Measurements from ENCODE around the gene SLC27A6. TPM values are rescaled to one million over a fixed set of nuclear protein-coding genes. Genes with fewer than 3 reads are reported as not detected.

SLC27A6 gene
- total and polyA plus RNA-seq, 10 of the 15 experiments (the other 5 are each of a cell fraction or from before 2014, with no cell fraction given), result not detected

DNA sequence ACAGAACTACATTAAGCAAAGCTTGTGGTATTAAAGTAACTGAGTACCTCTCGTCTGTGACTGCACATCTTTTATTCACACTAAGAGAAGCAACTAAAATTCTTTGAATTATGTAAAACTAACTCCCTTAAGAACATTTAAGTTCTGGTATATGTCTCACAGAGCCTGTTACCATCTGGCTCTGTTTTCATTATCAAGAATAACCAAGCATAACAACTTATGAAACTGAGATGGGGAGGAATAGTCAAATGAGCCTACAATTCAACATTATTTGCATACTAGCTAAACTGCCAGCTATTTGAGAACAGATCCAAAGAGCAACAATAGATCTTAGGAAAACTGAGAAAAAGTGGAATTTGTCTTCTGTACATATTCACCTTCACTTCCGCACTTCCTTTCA is 104.0 kb downstream of the SLC27A6 start:
- SMC1A ChIA-PET (ENCODE audit: uncharacterized antibody, unreplicated experiment), result no interaction called here
- Histone ChIP-seq H3K36me3 (ENCODE audit: control insufficient read depth in 2 of 2, insufficient read depth in 2 of 2, low read length in 1 of 2) (no peaks in the 10 kb centered on the region), H2AFZ (ENCODE audit: control insufficient read depth, low read depth, low read length) (no peak overlapping the region), H3K79me2 (ENCODE audit: control insufficient read depth, insufficient read depth, low read length) (no peaks in the 10 kb centered on the region), H3K4me1 (ENCODE audit: control insufficient read depth, insufficient read depth, low read length) (no peaks in the 10 kb centered on the region), H4K20me1 (ENCODE audit: control insufficient read depth, insufficient read depth) (no peaks in the 10 kb centered on the region), H3K27ac (ENCODE audit: control insufficient read depth, insufficient read depth) (no peak overlapping the region), H3K4me2 (ENCODE audit: control insufficient read depth, insufficient read depth) (no peak overlapping the region), H3K9ac (ENCODE audit: control insufficient read depth, insufficient read depth, low read length) (no peak overlapping the region), H3K27me3 (replicated peaks in 1 of 2; ENCODE audit: control insufficient read depth in 2 of 2, insufficient read depth in 2 of 2, low read length in 1 of 2) (no peaks in the 10 kb centered on the region), H3K9me3 (replicated peaks; ENCODE audit: control insufficient read depth, insufficient read depth, low read length) (no peaks in the 10 kb centered on the region), H3K4me3 (no peak overlapping the region)
- POLR2A ChIA-PET, result no interaction called here
- DNase-seq (ENCODE audit: low read depth, low spot score) (no peak), ATAC-seq (no peak), FAIRE-seq (peak; percentile 13)
- no TSS peak for BruUV-seq (replicated peaks)
- CTCF ChIA-PET, result no interaction called here
- 50% methylated on average over 2 of the region's 2 CpGs for WGBS (ENCODE audit: insufficient coverage, insufficient replicate concordance, low lambda C conversion rate, missing lambda C conversion rate)
- no peak for TF ChIP-seq ZZZ3 (IDR thresholded peaks at IDR 0.05; ENCODE audit: control insufficient read depth, insufficient read length, low read depth)
- no peak for TF ChIP-seq MXI1 (IDR thresholded peaks at IDR 0.05; ENCODE audit: low read depth, low read length)
- TF ChIP-seq, protein P1, sequence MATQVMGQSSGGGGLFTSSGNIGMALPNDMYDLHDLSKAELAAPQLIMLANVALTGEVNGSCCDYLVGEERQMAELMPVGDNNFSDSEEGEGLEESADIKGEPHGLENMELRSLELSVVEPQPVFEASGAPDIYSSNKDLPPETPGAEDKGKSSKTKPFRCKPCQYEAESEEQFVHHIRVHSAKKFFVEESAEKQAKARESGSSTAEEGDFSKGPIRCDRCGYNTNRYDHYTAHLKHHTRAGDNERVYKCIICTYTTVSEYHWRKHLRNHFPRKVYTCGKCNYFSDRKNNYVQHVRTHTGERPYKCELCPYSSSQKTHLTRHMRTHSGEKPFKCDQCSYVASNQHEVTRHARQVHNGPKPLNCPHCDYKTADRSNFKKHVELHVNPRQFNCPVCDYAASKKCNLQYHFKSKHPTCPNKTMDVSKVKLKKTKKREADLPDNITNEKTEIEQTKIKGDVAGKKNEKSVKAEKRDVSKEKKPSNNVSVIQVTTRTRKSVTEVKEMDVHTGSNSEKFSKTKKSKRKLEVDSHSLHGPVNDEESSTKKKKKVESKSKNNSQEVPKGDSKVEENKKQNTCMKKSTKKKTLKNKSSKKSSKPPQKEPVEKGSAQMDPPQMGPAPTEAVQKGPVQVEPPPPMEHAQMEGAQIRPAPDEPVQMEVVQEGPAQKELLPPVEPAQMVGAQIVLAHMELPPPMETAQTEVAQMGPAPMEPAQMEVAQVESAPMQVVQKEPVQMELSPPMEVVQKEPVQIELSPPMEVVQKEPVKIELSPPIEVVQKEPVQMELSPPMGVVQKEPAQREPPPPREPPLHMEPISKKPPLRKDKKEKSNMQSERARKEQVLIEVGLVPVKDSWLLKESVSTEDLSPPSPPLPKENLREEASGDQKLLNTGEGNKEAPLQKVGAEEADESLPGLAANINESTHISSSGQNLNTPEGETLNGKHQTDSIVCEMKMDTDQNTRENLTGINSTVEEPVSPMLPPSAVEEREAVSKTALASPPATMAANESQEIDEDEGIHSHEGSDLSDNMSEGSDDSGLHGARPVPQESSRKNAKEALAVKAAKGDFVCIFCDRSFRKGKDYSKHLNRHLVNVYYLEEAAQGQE (IDR thresholded peaks at IDR 0.05; ENCODE audit: low read depth, low read length), result no peak
- no peak for TF ChIP-seq CHD4 (IDR thresholded peaks at IDR 0.05)
- TF ChIP-seq SMAD1 (IDR thresholded peaks at IDR 0.05; ENCODE audit: low read depth, partially characterized antibody), result no peak
- TF ChIP-seq ZSCAN29 (IDR thresholded peaks at IDR 0.05), result no peak
- TF ChIP-seq TCF12 (IDR thresholded peaks at IDR 0.05; ENCODE audit: low read depth, low read length), result no peak
- TF ChIP-seq ZNF24 (IDR thresholded peaks at IDR 0.05), result no peak
- TF ChIP-seq ZNF384 (IDR thresholded peaks at IDR 0.05; ENCODE audit: borderline replicate concordance, low read depth, low read length), result no peak
- TF ChIP-seq TCF3 (IDR thresholded peaks at IDR 0.05; ENCODE audit: borderline replicate concordance, insufficient read depth, low read depth, low read length), result no peak
- TF ChIP-seq KAT2A (conservative IDR thresholded peaks at IDR 0.05; ENCODE audit: control insufficient read depth, low read depth, low read length), result no peak
- TF ChIP-seq POU2F2 (IDR thresholded peaks at IDR 0.05; ENCODE audit: borderline replicate concordance, low read depth, low read length), result no peak
- TF ChIP-seq, protein P2, sequence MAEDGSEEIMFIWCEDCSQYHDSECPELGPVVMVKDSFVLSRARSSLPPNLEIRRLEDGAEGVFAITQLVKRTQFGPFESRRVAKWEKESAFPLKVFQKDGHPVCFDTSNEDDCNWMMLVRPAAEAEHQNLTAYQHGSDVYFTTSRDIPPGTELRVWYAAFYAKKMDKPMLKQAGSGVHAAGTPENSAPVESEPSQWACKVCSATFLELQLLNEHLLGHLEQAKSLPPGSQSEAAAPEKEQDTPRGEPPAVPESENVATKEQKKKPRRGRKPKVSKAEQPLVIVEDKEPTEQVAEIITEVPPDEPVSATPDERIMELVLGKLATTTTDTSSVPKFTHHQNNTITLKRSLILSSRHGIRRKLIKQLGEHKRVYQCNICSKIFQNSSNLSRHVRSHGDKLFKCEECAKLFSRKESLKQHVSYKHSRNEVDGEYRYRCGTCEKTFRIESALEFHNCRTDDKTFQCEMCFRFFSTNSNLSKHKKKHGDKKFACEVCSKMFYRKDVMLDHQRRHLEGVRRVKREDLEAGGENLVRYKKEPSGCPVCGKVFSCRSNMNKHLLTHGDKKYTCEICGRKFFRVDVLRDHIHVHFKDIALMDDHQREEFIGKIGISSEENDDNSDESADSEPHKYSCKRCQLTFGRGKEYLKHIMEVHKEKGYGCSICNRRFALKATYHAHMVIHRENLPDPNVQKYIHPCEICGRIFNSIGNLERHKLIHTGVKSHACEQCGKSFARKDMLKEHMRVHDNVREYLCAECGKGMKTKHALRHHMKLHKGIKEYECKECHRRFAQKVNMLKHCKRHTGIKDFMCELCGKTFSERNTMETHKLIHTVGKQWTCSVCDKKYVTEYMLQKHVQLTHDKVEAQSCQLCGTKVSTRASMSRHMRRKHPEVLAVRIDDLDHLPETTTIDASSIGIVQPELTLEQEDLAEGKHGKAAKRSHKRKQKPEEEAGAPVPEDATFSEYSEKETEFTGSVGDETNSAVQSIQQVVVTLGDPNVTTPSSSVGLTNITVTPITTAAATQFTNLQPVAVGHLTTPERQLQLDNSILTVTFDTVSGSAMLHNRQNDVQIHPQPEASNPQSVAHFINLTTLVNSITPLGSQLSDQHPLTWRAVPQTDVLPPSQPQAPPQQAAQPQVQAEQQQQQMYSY (CRISPR knock-in tag; IDR thresholded peaks at IDR 0.05), result no peak
- no peak for TF ChIP-seq ZNF207 (IDR thresholded peaks at IDR 0.05; ENCODE audit: borderline replicate concordance)
- TF ChIP-seq MTA3 (IDR thresholded peaks at IDR 0.05; ENCODE audit: borderline replicate concordance, low read length), result no peak
- TF ChIP-seq, protein P3, sequence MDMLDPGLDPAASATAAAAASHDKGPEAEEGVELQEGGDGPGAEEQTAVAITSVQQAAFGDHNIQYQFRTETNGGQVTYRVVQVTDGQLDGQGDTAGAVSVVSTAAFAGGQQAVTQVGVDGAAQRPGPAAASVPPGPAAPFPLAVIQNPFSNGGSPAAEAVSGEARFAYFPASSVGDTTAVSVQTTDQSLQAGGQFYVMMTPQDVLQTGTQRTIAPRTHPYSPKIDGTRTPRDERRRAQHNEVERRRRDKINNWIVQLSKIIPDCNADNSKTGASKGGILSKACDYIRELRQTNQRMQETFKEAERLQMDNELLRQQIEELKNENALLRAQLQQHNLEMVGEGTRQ (IDR thresholded peaks at IDR 0.05; ENCODE audit: borderline replicate concordance, low read depth, low read length), result no peak
- no peak for TF ChIP-seq HDAC6 (IDR thresholded peaks at IDR 0.05; ENCODE audit: unreplicated experiment)
- TF ChIP-seq CHD1 (IDR thresholded peaks at IDR 0.05; ENCODE audit: low read depth, low read length), result no peak
- TF ChIP-seq ATF7 (IDR thresholded peaks at IDR 0.05; ENCODE audit: low read depth), result no peak
- intact Hi-C loops (cut with micrococcal nuclease; ENCODE audit: unreplicated experiment), result no loop called here
- RAD21 ChIA-PET (ENCODE audit: unreplicated experiment), result interaction anchor here (1.1 kb wide), 1 partner anchor 57 kb away, joined by 3 read pairs; no protein-coding TSS in a partner anchor
- in situ Hi-C loops (cut with MboI), result no loop called here
